ENCODE results near the gene CFL2. TPM values are rescaled to one million over a fixed set of nuclear protein-coding genes. Genes with fewer than 3 reads are reported as not detected.
"Not testable (repeated sequence)": the region's sequence is repeated elsewhere in the genome, so short reads cannot be mapped to it uniquely, and the experiment has no call there.

CFL2 gene
- total RNA-seq, 1 experiment from 2014 or later, result 55.2 TPM

DNA sequence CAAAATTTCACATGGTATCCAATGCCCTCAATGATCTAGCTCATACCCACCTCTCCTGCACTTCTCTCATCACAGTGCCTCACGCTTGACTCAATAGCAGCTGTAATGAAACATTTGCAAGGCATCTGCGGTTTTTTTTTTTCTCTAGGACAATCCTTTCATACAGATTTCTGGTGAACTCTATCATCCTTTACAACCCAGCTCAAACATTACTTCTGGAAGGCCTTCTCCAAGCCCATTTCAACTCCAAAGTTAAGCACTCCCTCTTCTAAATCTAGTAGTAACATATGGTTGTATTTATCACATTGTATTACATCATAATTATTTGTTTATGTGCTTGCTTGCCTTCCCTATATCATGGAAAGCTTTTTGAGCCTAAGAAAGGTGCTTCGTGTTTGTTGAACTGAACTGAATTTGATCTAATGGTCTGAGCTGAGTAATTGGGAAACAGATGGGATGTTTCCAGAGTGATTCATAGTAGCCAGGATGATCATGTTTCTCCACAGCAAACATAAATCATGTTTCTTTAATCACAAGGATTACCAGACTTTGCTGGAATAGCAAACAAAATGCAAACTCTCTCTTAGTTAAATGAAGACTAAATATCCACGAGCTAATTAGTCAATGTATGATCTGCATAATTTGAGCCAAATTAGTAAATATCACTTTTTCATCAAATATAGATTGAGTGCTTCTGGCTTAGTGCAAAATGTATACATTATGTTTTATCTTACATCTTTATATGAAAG lies 14.3 kb downstream of the CFL2 start (continued):
- TF ChIP-seq REST (IDR thresholded peaks at IDR 0.05; ENCODE audit: low read depth) (no peak), ZNF274 (IDR thresholded peaks at IDR 0.05; ENCODE audit: low read depth, low read length) (no peak), EZH2phosphoT487 (IDR thresholded peaks at IDR 0.05; ENCODE audit: borderline replicate concordance) (no peak), ZFX (IDR thresholded peaks at IDR 0.05) (no peak)

GRCh38 chr14:34694216-34694615 lies 20.2 kb downstream of the CFL2 start:
- RAD21 ChIA-PET (ENCODE audit: low non-redundant PET in 1 of 2, low total read pairs in 2 of 2, uncharacterized antibody in 2 of 2, unreplicated experiment in 2 of 2), result interaction anchor here in 1 of 2 experiments (1.2 kb wide), 1 partner anchor 29 kb away, joined by 3 read pairs; no protein-coding TSS in a partner anchor
- H3K79me2 ChIP-seq (ENCODE audit: insufficient read depth, low read length); BruUV-seq (replicated peaks); H3K9me2 ChIP-seq (ENCODE audit: insufficient read depth); H3K9me3 ChIP-seq (ENCODE audit: control insufficient read depth in 1 of 2, insufficient read depth in 1 of 2, low read depth in 1 of 2, low read length in 2 of 2); H3K9ac ChIP-seq (ENCODE audit: low read length); CTCF ChIA-PET; H3K27me3 ChIP-seq (ENCODE audit: insufficient read depth, low read length); H3K4me3 ChIP-seq (replicated peaks in 1 of 2; ENCODE audit: low read depth in 1 of 2, low read length in 2 of 2); intact Hi-C loops (cut with micrococcal nuclease); POLR2A ChIA-PET; DNase-seq (ENCODE audit: low read depth, low spot score); H2AFZ ChIP-seq (ENCODE audit: low read depth, low read length, poor library complexity, severe bottlenecking); H3K36me3 ChIP-seq (ENCODE audit: control insufficient read depth in 1 of 2, insufficient read depth in 2 of 2, low read length in 2 of 2); ATAC-seq; H4K20me1 ChIP-seq (ENCODE audit: insufficient read depth); H3K27ac ChIP-seq (ENCODE audit: low read depth, low read length); H3K4me2 ChIP-seq (ENCODE audit: low read length): not testable (repeated sequence)
- H3K4me1 ChIP-seq (ENCODE audit: control insufficient read depth in 1 of 2, insufficient read depth in 2 of 2, low read length in 2 of 2), result peaks cover 11 to 18% of the 10 kb centered on the region in 2 experiments; a peak in 3 of 4 replicates

Data from HCT116 (cell line).